OCI-LY7 (cell line): ENCODE measurements around the gene DCLRE1B.

Experiments
- EZH2phosphoT487 ChIP-seq: fragments of 200-600 bp; sonication (generic); IDR thresholded peaks from 2 replicates; pipeline ENCODE4 v1.6.1; 2018; ENCODE audit warnings: low read depth, borderline replicate concordance, mild to moderate bottlenecking, mixed run types, antibody characterized with exemption, low read length, moderate library complexity, mixed read lengths
- TF ChIP-seq, protein P1 (sequence below): fragments of 200-600 bp; sonication (generic); conservative IDR thresholded peaks from 2 replicates; pipeline ENCODE4 v1.5.1; 2014; ENCODE audit warnings: mild to moderate bottlenecking, antibody characterized with exemption, low read length, moderate library complexity, mixed read lengths

DNA sequence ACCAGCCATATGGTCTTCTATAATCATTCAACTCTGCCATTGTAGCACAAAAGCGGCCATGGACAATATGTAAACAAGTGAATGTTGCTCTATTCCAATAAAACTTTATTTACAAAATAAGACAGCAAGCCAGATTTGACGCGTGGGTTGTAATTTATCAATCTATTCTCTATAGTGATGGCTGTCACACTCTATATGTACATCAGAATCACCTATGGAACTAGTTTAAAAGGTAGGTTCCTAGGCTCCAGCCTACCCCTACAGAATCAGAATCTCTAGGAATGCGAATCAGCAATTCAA lies 25.4 kb upstream of the DCLRE1B start:
- TF ChIP-seq EZH2phosphoT487: no peak
- TF ChIP-seq, protein P1, sequence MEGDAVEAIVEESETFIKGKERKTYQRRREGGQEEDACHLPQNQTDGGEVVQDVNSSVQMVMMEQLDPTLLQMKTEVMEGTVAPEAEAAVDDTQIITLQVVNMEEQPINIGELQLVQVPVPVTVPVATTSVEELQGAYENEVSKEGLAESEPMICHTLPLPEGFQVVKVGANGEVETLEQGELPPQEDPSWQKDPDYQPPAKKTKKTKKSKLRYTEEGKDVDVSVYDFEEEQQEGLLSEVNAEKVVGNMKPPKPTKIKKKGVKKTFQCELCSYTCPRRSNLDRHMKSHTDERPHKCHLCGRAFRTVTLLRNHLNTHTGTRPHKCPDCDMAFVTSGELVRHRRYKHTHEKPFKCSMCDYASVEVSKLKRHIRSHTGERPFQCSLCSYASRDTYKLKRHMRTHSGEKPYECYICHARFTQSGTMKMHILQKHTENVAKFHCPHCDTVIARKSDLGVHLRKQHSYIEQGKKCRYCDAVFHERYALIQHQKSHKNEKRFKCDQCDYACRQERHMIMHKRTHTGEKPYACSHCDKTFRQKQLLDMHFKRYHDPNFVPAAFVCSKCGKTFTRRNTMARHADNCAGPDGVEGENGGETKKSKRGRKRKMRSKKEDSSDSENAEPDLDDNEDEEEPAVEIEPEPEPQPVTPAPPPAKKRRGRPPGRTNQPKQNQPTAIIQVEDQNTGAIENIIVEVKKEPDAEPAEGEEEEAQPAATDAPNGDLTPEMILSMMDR: no peak
